Left colon (tissue), 2 donors: Measurements from ENCODE around the gene CLEC16A. TPM values are rescaled to one million over a fixed set of nuclear protein-coding genes. Genes with fewer than 3 reads are reported as not detected.
"Not testable (repeated sequence)": the region's sequence is repeated elsewhere in the genome, so short reads cannot be mapped to it uniquely, and the experiment has no call there.

ENCODE experiments used
- ATAC-seq: fragments of 200-7000 bp; cut with Tn5 transposase; one replicate; pipeline ENCODE4 v1.9.1; 2020; ENCODE audit warnings: mild to moderate bottlenecking, moderate library complexity
- DNase-seq, 2 donors: peaks; one replicate each; pipeline ENCODE4 v3.0.0-alpha.2; 2020
- intact Hi-C, 2 donors: fragments of 100-400 bp; cut with DNase I in 1 of 2; cut with micrococcal nuclease in 1 of 2; formaldehyde crosslinking; loops; one replicate each; pipeline versions ENCODE4 v1.11.2 to v1.14.0; 2022; cut with DNase I, micrococcal nuclease
- total RNA-seq, 2 donors: library from RNA; stranded (reverse); fragmentation: NEBNext Ultra II Directional; extraction: Animal tissue kit (Norgen Biotek cat#: 25700); gene quantifications; one replicate each; pipeline ENCODE4 v1.2.1, GENCODE V29; 2021
- donor health status: DM: no; HTN: no; CAD: no.
- donor health status: DM: yes; HTN: yes; CAD: no.

CLEC16A gene
- total RNA-seq, 2 donors from 2014 or later, result 27.3 to 41.6 TPM

GRCh38 chr16:10954903-10955302 lies 10.5 kb downstream of the CLEC16A start:
- no peak for ATAC-seq
- DNase-seq, result no peak
- intact Hi-C loops, result no loop called here

- DNase-seq, result no peak
- no peak for ATAC-seq
- intact Hi-C loops, result no loop called here
These were observed 13.6 kb downstream of the CLEC16A start for GRCh38 chr16:10957771-10958482.

GRCh38 chr16:10959161-10959560 lies 14.8 kb downstream of the CLEC16A start:
- intact Hi-C loops, result no loop called here
- ATAC-seq (no peak), DNase-seq (no peak)

GRCh38 chr16:10961231-10961630 lies 16.9 kb downstream of the CLEC16A start:
- no peak for ATAC-seq
- intact Hi-C loops, result loop anchor here in 1 of 2 donors (10.0 kb wide), 1 partner anchor 394 kb away; no protein-coding TSS in a partner anchor
- DNase-seq, result no peak

- peak; percentile 68 to 88 for DNase-seq
- peak; percentile 92 for ATAC-seq
- intact Hi-C loops, result loop anchor here in 1 of 2 donors (10.0 kb wide), 1 partner anchor 391 kb away; no protein-coding TSS in a partner anchor
These were observed 19.9 kb downstream of the CLEC16A start for GRCh38 chr16:10964039-10964890.

GRCh38 chr16:10964891-10965326 lies 20.5 kb downstream of the CLEC16A start:
- intact Hi-C loops, result loop anchor here in 1 of 2 donors (10.0 kb wide), 1 partner anchor 390 kb away; no protein-coding TSS in a partner anchor
- no peak for DNase-seq
- no peak for ATAC-seq

- intact Hi-C loops, result loop anchor here in 1 of 2 donors (10.0 kb wide), 1 partner anchor 389 kb away; no protein-coding TSS in a partner anchor
- ATAC-seq, result no peak
These were observed 21.2 kb downstream of the CLEC16A start for GRCh38 chr16:10965440-10966061.

GRCh38 chr16:10966129-10966528 lies 21.8 kb downstream of the CLEC16A start:
- ATAC-seq, result no peak
- no peak for DNase-seq
- intact Hi-C loops, result loop anchor here in 1 of 2 donors (10.0 kb wide), 1 partner anchor 389 kb away; no protein-coding TSS in a partner anchor

More at GRCh38 chr16:10965440-10966061, 21.2 kb downstream of the CLEC16A start:
- DNase-seq, result no peak

GRCh38 chr16:10966559-10966958 lies 22.2 kb downstream of the CLEC16A start:
- not testable (repeated sequence) for ATAC-seq, DNase-seq
- intact Hi-C loops, result loop anchor here in 1 of 2 donors (10.0 kb wide), 1 partner anchor 388 kb away; no protein-coding TSS in a partner anchor

GRCh38 chr16:10967986-10968385 lies 23.6 kb downstream of the CLEC16A start:
- no peak for ATAC-seq
- intact Hi-C loops, result loop anchor here in 1 of 2 donors (10.0 kb wide), 1 partner anchor 387 kb away; no protein-coding TSS in a partner anchor

GRCh38 chr16:10968498-10968897 lies 24.1 kb downstream of the CLEC16A start:
- DNase-seq, result no peak
- no peak for ATAC-seq
- intact Hi-C loops, result loop anchor here in 1 of 2 donors (10.0 kb wide), 1 partner anchor 386 kb away; no protein-coding TSS in a partner anchor

More at GRCh38 chr16:10967986-10968385, 23.6 kb downstream of the CLEC16A start:
- DNase-seq, result no peak

GRCh38 chr16:10969615-10970014 lies 25.3 kb downstream of the CLEC16A start:
- DNase-seq (no peak), ATAC-seq (no peak)
- intact Hi-C loops, result loop anchor here (2.0 to 10.0 kb wide), 3 partner anchors 285 to 385 kb away; partner anchors contain the start of gene SOCS1 (in 2 of the 2)

- intact Hi-C loops, result loop anchor here (2.0 to 10.0 kb wide), 2 partner anchors 285 to 287 kb away; partner anchors contain the start of gene SOCS1 (in 2 of the 2)
- DNase-seq, result no peak
- ATAC-seq, result no peak
These were observed 25.7 kb downstream of the CLEC16A start for GRCh38 chr16:10970065-10970464.

- ATAC-seq (peak; percentile 72), DNase-seq (no peak)
- intact Hi-C loops, result loop anchor here (2.0 to 10.0 kb wide), 2 partner anchors 283 to 285 kb away; partner anchors contain the start of gene SOCS1 (in 2 of the 2)
These were observed 27.2 kb downstream of the CLEC16A start for GRCh38 chr16:10971560-10971961.

- intact Hi-C loops, result loop anchor here (2.0 to 10.0 kb wide), 2 partner anchors 283 to 385 kb away; partner anchors contain the start of gene SOCS1 (in 1 of the 2)
- DNase-seq, result no peak
- no peak for ATAC-seq
These were observed 27.9 kb downstream of the CLEC16A start for GRCh38 chr16:10972108-10972818.

- ATAC-seq, result no peak
- no peak for DNase-seq
- intact Hi-C loops, result loop anchor here (2.0 to 10.0 kb wide), 2 partner anchors 282 to 384 kb away; partner anchors contain the start of gene SOCS1 (in 1 of the 2)
These were observed 28.6 kb downstream of the CLEC16A start for GRCh38 chr16:10972819-10973464.

GRCh38 chr16:10976634-10977033 lies 32.3 kb downstream of the CLEC16A start:
- intact Hi-C loops, result loop anchor here in 1 of 2 donors (10.0 kb wide), 1 partner anchor 278 kb away; the partner anchor contains the start of gene SOCS1
- ATAC-seq, result no peak
- no peak for DNase-seq
